H1 (cell line): Measurements from ENCODE around the gene MED16.

Experiments used
- ATF2 ChIP-seq: IDR thresholded peaks from 2 replicates; pipeline ENCODE4 v1.6.1; 2012; ENCODE audit warnings: low read length, inconsistent platforms
- CBX5 ChIP-seq: fragments of 300-800, 300-1000 bp; sonication (generic); IDR thresholded peaks from 2 replicates; pipeline ENCODE4 v1.7.1; 2016; ENCODE audit warnings: antibody characterized with exemption, low read length, low read depth
- CHD2 ChIP-seq: IDR thresholded peaks from 2 replicates; pipeline ENCODE4 v1.6.1; 2012; ENCODE audit warnings: low read length, improper control_type of control experiment
- CREB1 ChIP-seq: IDR thresholded peaks from 2 replicates; pipeline ENCODE4 v1.6.1; 2012; ENCODE audit warnings: inconsistent platforms
- CTCF ChIP-seq, 3 experiments: IDR thresholded peaks; 1 replicate in 2 of 3; 2 replicates in 1 of 3; pipeline versions ENCODE4 v1.5.1 to v1.6.1; 2011; ENCODE audit warnings: low read length in 3 of 3, mild to moderate bottlenecking in 3 of 3, inconsistent platforms in 2 of 3, low read depth in 1 of 3, moderate library complexity in 1 of 3; ENCODE audit not compliant: insufficient read depth in 1 of 3; ENCODE audit errors: control extremely low read depth in 1 of 3
- EZH2 ChIP-seq: fragments of 200-600 bp; sonication (generic); IDR thresholded peaks from 2 replicates; pipeline ENCODE4 v1.7.1; 2012; ENCODE audit warnings: low read depth, mild to moderate bottlenecking, moderate library complexity, low read length, inconsistent platforms; ENCODE audit not compliant: severe bottlenecking
- FOSL1 ChIP-seq: IDR thresholded peaks from 2 replicates; pipeline ENCODE4 v1.6.1; 2011; ENCODE audit warnings: mild to moderate bottlenecking, low read depth, low read length, moderate library complexity; ENCODE audit not compliant: insufficient read depth
- KDM1A ChIP-seq: fragments of 200-600, 300-600 bp; sonication (generic); IDR thresholded peaks from 2 replicates; pipeline ENCODE4 v1.7.1; 2016; ENCODE audit warnings: mild to moderate bottlenecking, low read length, borderline replicate concordance
- MAX ChIP-seq: IDR thresholded peaks from 2 replicates; pipeline ENCODE4 v1.6.1; 2012; ENCODE audit warnings: inconsistent platforms
- POLR2A ChIP-seq, 2 experiments: IDR thresholded peaks; 1 replicate in 1 of 2; 2 replicates in 1 of 2; pipeline ENCODE4 v1.6.1; 2011; ENCODE audit warnings: low read depth in 2 of 2, low read length in 2 of 2, mild to moderate bottlenecking in 2 of 2; ENCODE audit errors: control extremely low read depth in 1 of 2
- RAD21 ChIP-seq, 2 experiments: IDR thresholded peaks in 1 of 2; conservative IDR thresholded peaks in 1 of 2; 2 replicates each; pipeline ENCODE4 v1.6.1; 2011; ENCODE audit warnings: low read depth in 2 of 2, low read length in 2 of 2, improper control_type of control experiment in 1 of 2, inconsistent platforms in 1 of 2, mild to moderate bottlenecking in 1 of 2, moderate library complexity in 1 of 2
- RFX5 ChIP-seq: IDR thresholded peaks from 2 replicates; pipeline ENCODE4 v1.6.1; 2011; ENCODE audit warnings: low read depth, low read length, improper control_type of control experiment, borderline replicate concordance
- SP4 ChIP-seq: IDR thresholded peaks from 2 replicates; pipeline ENCODE4 v1.6.1; 2012; ENCODE audit warnings: low read length, inconsistent platforms
- TAF1 ChIP-seq: IDR thresholded peaks from 2 replicates; pipeline ENCODE4 v1.6.1; 2011; ENCODE audit warnings: mild to moderate bottlenecking, low read depth, low read length

GRCh38 chr19:850221-850978, 42.6 kb downstream of the MED16 start:
- TF ChIP-seq CTCF (IDR thresholded peaks at IDR 0.05; ENCODE audit: control extremely low read depth in 1 of 3, insufficient read depth in 1 of 3, low read depth in 1 of 3, low read length in 3 of 3) (no peak), POLR2A (IDR thresholded peaks at IDR 0.05; ENCODE audit: control extremely low read depth in 1 of 2, low read depth in 2 of 2, low read length in 2 of 2) (no peak), SP4 (no peak), MAX (no peak), TAF1 (no peak), FOSL1 (no peak), ATF2 (no peak), CHD2 (no peak), RAD21 (IDR thresholded peaks at IDR 0.05 in 1 of 2, conservative IDR thresholded peaks at IDR 0.05 in 1 of 2; ENCODE audit: low read depth in 2 of 2, low read length in 2 of 2) (no peak), EZH2 (no peak), KDM1A (no peak), CREB1 (no peak), CBX5 (no peak), RFX5 (no peak)
